Measurements from ENCODE around the gene IFT22. TPM values are rescaled to one million over a fixed set of nuclear protein-coding genes. Genes with fewer than 3 reads are reported as not detected.
"Not testable (repeated sequence)": the region's sequence is repeated elsewhere in the genome, so short reads cannot be mapped to it uniquely, and the experiment has no call there.

IFT22 gene
- total RNA-seq, 1 donor from 2014 or later: 10.7 TPM

GRCh38 chr7:101278461-101279292, 42.9 kb downstream of the IFT22 start:
- DNase-seq (ENCODE audit: low read depth in 2 of 2): no peak

- DNase-seq (ENCODE audit: low read depth in 2 of 2): no peak
Observed at GRCh38 chr7:101277155-101277554, 44.5 kb downstream of the IFT22 start.

GRCh38 chr7:101273206-101273605, 48.4 kb downstream of the IFT22 start:
- DNase-seq (ENCODE audit: low read depth in 2 of 2): no peak

GRCh38 chr7:101271021-101271420, 50.6 kb downstream of the IFT22 start:
- DNase-seq (ENCODE audit: low read depth in 2 of 2): no peak

- no peak for DNase-seq (ENCODE audit: low read depth in 2 of 2)
Observed at GRCh38 chr7:101269664-101270063, 51.9 kb downstream of the IFT22 start.

- no peak for DNase-seq (ENCODE audit: low read depth in 2 of 2)
Observed at GRCh38 chr7:101265622-101266516, 55.7 kb downstream of the IFT22 start.

GRCh38 chr7:101264102-101264706, 57.4 kb downstream of the IFT22 start:
- DNase-seq (ENCODE audit: low read depth in 2 of 2): not testable (repeated sequence)

Other genes starting within 250 kb of the IFT22 start
- 8.9 and 11.6 TPM in 2 replicates for gene TRIM56, start 236.3 kb downstream of the IFT22 start, total RNA-seq
- 81.9 and 88.2 TPM in 2 replicates for gene SERPINE1, start 194.7 kb downstream of the IFT22 start, total RNA-seq
- 126 and 172 TPM in 2 replicates for gene AP1S1, start 167.3 kb downstream of the IFT22 start, total RNA-seq
- gene VGF, start 156.2 kb downstream of the IFT22 start, total RNA-seq: not detected in 2 replicates
- not detected in 2 replicates for gene NAT16, start 141.5 kb downstream of the IFT22 start, total RNA-seq
- gene MOGAT3, start 120.8 kb downstream of the IFT22 start, total RNA-seq: not detected in 2 replicates
- gene PLOD3, start 104.2 kb downstream of the IFT22 start, total RNA-seq: 27.2 and 35.4 TPM in 2 replicates
- 71.7 and 83.1 TPM in 2 replicates for gene ZNHIT1, start 103.6 kb downstream of the IFT22 start, total RNA-seq
- gene CLDN15, start 84.0 kb downstream of the IFT22 start, total RNA-seq: 2.1 and 3.2 TPM in 2 replicates
- gene FIS1, start 76.7 kb downstream of the IFT22 start, total RNA-seq: 162 and 217 TPM in 2 replicates
- gene COL26A1, start 41.1 kb upstream of the IFT22 start, total RNA-seq: not detected in 2 replicates

All from dermis microvascular lymphatic vessel endothelial cell (primary cell).